Measurements from ENCODE around the gene ANP32E. TPM values are rescaled to one million over a fixed set of nuclear protein-coding genes. Genes with fewer than 3 reads are reported as not detected.
A peak's percentile ranks its signal among the peaks of the same experiment; 100 is the strongest.

Gene ANP32E
- total and polyA plus RNA-seq, 2 of the 13 experiments (the other 11 are each of a cell fraction or from before 2014, with no cell fraction given) = 10.3 to 53.0 TPM

GRCh38 chr1:150281221-150281757, 45.4 kb upstream of the ANP32E start:
- Histone ChIP-seq H3K79me2 (ENCODE audit: insufficient read depth, low read length) (no peaks in the 10 kb centered on the region), H3K4me1 (ENCODE audit: insufficient read depth, low read length) (peaks cover 33% of the 10 kb centered on the region), H3K9me3 (ENCODE audit: low read length) (no peaks in the 10 kb centered on the region), H2AFZ (ENCODE audit: low read length) (no peak overlapping the region), H3K36me3 (replicated peaks in 1 of 2; ENCODE audit: control insufficient read depth in 1 of 2, insufficient read depth in 2 of 2, low read length in 2 of 2) (no peaks in the 10 kb centered on the region), H3K27ac (ENCODE audit: extremely low read length, insufficient read depth, low read length) (no peak overlapping the region), H3K4me2 (ENCODE audit: low read depth, low read length) (peak overlapping the region; percentile 66), H4K20me1 (ENCODE audit: insufficient read depth, low read length) (no peaks in the 10 kb centered on the region), H3K9ac (ENCODE audit: insufficient read depth, low read depth, low read length) (peak overlapping the region; percentile 38; the same call in 1 of the 2 replicates), H3K27me3 (ENCODE audit: control insufficient read depth in 1 of 2, insufficient read depth in 2 of 2, low read length in 2 of 2) (0 out of 5 replicates have a peak, but pooled peaks cover 0 to under 1% of the 10 kb centered on the region in 2 experiments), H3K4me3 (replicated peaks in 1 of 3; ENCODE audit: insufficient read depth in 1 of 3, low read depth in 2 of 3, low read length in 3 of 3) (peak overlapping the region in 2 of 3 experiments; percentile 33; a peak in 2 of 6 replicates)
- ATAC-seq (peak; percentile 69), DNase-seq (ENCODE audit: low spot score) (no peak), FAIRE-seq (no peak)
- BruUV-seq (replicated peaks) = no TSS peak
- ChIA-PET POLR2A (interaction anchor here (1.3 to 2.3 kb wide), 4 partner anchors 12 to 234 kb away, joined by 4 to 24 read pairs (median 12); partner anchors contain the start of genes APH1A, CA14 and FALEC), CTCF (ENCODE audit: low intra/inter-chr PET ratio, low total read pairs) (interaction anchor here (1.3 to 2.9 kb wide), 2 partner anchors 24 to 25 kb away, joined by 3 to 45 read pairs; partner anchors contain the start of gene CA14)
- WGBS (ENCODE audit: low lambda C conversion rate) = 63% methylated on average over 15 of the region's 15 CpGs
- in situ Hi-C loops (cut with HindIII; ENCODE audit: extremely low pct_ligation_motif_present, low pct_unique_long_range_greater_than_20kb) = no loop called here
- intact Hi-C loops (cut with micrococcal nuclease; ENCODE audit: unreplicated experiment) = loop anchor here (1.0 kb wide), 1 partner anchor 26 kb away; no protein-coding TSS in a partner anchor
- TF ChIP-seq ZSCAN29 (CRISPR knock-in tag; conservative IDR thresholded peaks at IDR 0.05) (no peak), ZNF362 (CRISPR knock-in tag; IDR thresholded peaks at IDR 0.05; ENCODE audit: borderline replicate concordance) (peak; percentile 35; the same call in 1 of the 2 replicates), CTCF (CRISPR knock-in tag; IDR thresholded peaks at IDR 0.05) (peak; percentile 65), PBX2 (CRISPR knock-in tag; IDR thresholded peaks at IDR 0.05) (no peak), STAG1 (CRISPR knock-in tag; IDR thresholded peaks at IDR 0.05) (peak; percentile 66), XRCC5 (optimal IDR thresholded peaks at IDR 0.05; ENCODE audit: low read length) (peak; percentile 33), MTF2 (CRISPR knock-in tag; IDR thresholded peaks at IDR 0.05; ENCODE audit: borderline replicate concordance) (no peak), SMC3 (IDR thresholded peaks at IDR 0.05; ENCODE audit: low read length) (peak; percentile 64), ARID3A (IDR thresholded peaks at IDR 0.05; ENCODE audit: low read depth, low read length) (peak; percentile 42; the same call in 1 of the 2 replicates), RAD21 (CRISPR knock-in tag; IDR thresholded peaks at IDR 0.05) (peak; percentile 59)
